Stimulated activated CD8-positive, alpha-beta memory T cell treated with anti-CD3 and anti-CD28 coated beads, Interleukin-2, amount 100 ng/mL, for 1 hour (primary cell): ENCODE data around the gene PRPSAP1.
"Not testable (repeated sequence)": the region's sequence is repeated elsewhere in the genome, so short reads cannot be mapped to it uniquely, and the experiment has no call there.

Source experiments
- DNase-seq, 2 donors: peaks; one replicate each; pipeline ENCODE4 v3.0.0-alpha.2; 2020; ENCODE audit warnings: low read depth in 2 of 2

The PRPSAP1 gene

GRCh38 chr17:76326306-76326705 is 27.4 kb downstream of the PRPSAP1 start:
- no peak for DNase-seq

GRCh38 chr17:76318586-76318985 is 35.1 kb downstream of the PRPSAP1 start:
- no peak for DNase-seq

GRCh38 chr17:76317535-76317934 is 36.2 kb downstream of the PRPSAP1 start:
- DNase-seq = no peak

DNA sequence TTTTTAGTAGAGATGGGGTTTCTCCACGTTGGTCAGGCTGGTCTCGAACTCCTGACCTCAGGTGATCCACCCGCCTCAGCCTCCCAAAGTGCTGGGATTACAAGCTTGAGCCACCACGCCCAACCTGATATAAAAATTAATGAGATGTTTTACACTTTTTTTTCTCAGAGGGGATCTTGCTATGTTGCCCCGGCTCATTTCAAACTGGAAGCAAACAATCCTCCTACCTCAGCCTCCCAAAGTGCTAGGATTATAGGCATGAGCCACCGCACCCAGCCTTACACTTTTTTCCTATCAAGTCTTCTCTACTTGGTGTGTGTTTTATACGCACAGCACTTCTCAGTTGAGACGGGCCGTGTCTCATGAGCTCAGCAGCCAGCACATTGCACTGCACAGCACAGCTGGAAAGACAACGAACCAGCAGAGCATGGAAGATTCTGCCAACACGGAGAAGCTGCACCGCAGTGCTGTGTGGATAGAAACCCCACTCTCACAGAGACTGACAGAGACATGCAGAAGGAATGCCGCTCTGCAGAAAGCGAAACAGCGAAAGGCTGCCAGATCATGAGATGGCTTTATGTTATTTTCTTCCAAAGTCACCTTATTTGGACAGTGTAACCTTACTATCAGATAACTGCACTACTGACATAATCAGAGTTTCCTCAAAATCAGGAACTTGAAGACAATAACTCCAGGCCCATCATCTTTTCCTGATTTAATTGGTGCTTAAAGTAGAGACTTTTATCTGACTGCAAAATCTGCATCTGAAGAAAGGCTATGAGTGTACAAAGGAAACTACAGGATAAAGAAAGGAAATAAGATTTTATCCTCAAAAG is 39.1 kb downstream of the PRPSAP1 start:
- DNase-seq = no peak

GRCh38 chr17:76312735-76313134 is 41.0 kb downstream of the PRPSAP1 start:
- DNase-seq = no peak

- DNase-seq = no peak
Observed at GRCh38 chr17:76309461-76309860, 44.3 kb downstream of the PRPSAP1 start.

GRCh38 chr17:76307966-76308338 is 45.8 kb downstream of the PRPSAP1 start, which contains the start of gene QRICH2:
Gene QRICH2, minus strand, starts transcription at chr17:76308276. Its CDS starts 278 bp downstream, at chr17:76307998.
- no peak for DNase-seq

DNA sequence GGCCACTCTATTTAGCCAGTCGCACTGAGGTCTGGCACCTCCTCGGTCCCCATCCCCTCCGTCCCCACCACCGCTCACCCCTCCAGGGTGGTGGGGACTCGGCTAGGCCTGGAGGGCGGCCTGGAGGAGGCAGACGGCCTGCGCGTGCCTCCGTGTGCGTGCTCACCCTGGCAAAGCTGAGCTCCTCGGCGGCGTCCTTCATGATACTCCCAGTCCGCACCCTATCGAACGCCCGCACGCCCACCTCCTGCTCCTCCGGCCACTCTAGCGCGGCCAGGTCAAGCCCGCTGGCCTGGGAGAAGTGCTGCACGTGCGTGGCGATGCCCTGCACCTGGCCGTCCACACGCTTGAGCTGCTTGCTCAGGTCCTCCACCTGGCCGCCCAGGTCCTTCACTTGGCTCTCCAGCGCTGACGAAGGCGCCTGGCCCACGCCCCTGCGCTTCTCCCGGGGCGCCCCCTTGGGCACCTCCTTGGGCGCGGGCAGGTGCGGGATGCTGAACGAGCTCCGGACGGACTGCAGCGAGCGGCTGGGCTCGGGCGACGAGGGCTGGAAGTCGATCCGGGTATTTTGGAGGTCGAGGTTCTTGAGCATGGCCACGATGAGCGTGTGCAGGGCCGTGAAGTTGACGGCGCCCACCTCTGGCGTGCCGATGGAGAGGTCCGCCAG is 46.3 kb downstream of the PRPSAP1 start:
- DNase-seq = no peak

GRCh38 chr17:76305135-76305454 is 48.6 kb downstream of the PRPSAP1 start:
- DNase-seq = not testable (repeated sequence)

DNA sequence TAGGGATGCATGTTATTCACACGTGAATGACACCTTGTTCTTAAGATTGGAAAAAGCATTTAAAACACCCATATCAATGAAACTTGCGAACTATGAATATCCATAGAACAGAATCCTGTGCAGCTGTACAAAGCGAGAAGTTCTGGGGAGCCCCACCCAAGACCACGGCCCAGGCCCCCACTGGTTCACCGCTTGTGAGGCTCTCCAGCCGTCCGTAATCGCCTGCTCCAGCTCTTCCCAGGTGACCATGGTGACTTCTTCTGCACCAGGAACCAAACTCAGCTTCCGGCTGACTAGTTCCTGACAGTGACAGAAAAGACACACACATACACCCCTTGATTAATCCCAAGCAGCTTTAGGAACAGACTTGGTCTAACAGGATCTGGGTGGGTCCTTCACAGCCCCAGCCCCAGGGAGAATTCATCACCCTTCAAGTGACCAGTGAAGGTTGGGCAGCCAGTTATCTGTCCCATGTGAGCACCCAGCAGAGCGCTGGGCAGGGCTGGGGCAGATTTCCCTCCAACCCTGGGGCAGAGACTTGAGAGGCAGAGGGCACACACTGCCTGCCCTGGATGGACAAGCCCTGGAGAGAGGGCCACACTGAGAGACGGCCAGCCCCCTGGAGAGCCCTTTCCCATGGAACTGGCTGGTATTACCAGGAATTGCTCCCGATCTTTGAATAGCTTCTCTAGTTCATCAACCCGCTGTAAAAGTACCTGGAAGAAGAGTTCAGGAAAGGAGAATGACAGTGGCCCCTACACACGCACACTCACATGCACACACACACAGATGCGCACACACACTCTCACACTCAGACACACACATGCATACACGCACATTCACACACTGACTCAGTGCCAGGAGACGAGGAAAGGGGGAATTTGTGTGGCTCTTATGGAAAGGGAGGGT is 49.2 kb downstream of the PRPSAP1 start:
- DNase-seq = no peak

DNA sequence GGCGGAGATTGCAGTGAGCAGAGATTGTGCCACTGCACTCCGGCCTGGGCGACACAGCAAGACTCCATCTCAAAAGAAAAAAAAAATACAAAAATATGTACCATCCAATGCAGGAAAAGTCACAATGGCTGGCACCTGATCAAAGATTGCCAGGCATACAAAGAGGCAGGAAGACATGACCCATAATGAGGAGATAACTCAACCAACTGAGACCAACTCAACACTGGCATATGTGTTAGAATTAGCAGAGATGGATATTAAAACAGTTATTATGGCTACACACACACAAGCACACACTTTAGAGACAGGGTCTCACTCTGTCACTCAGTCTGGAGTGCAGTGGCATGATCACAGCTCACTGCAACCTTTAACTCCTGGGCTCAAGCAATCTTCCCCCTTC is 56.3 kb downstream of the PRPSAP1 start:
- no peak for DNase-seq

GRCh38 chr17:76296889-76297288 is 56.8 kb downstream of the PRPSAP1 start:
- DNase-seq = no peak

DNA sequence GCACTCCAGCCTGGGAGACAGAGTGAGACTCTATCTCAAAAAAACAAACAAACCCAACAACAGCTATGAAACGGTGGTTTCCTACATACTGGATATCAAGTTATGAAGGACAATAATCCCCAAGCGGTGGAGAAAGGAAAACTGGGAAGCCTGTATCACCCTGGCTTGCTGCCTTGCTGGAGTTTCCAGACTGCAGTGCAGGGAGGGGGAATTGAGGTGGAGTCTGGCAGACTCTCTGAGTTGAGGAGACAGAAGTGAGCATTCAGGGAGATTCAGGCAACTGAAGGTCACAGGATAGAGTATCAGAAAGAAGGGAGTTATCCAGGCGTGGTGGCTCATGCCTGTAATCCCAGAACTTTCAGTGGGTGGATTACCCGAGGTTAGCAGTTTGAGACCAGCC is 57.5 kb downstream of the PRPSAP1 start:
- no peak for DNase-seq

GRCh38 chr17:76293106-76293505 is 60.6 kb downstream of the PRPSAP1 start:
- DNase-seq = no peak

- DNase-seq = no peak
Observed at GRCh38 chr17:76292567-76292966, 61.1 kb downstream of the PRPSAP1 start.

DNA sequence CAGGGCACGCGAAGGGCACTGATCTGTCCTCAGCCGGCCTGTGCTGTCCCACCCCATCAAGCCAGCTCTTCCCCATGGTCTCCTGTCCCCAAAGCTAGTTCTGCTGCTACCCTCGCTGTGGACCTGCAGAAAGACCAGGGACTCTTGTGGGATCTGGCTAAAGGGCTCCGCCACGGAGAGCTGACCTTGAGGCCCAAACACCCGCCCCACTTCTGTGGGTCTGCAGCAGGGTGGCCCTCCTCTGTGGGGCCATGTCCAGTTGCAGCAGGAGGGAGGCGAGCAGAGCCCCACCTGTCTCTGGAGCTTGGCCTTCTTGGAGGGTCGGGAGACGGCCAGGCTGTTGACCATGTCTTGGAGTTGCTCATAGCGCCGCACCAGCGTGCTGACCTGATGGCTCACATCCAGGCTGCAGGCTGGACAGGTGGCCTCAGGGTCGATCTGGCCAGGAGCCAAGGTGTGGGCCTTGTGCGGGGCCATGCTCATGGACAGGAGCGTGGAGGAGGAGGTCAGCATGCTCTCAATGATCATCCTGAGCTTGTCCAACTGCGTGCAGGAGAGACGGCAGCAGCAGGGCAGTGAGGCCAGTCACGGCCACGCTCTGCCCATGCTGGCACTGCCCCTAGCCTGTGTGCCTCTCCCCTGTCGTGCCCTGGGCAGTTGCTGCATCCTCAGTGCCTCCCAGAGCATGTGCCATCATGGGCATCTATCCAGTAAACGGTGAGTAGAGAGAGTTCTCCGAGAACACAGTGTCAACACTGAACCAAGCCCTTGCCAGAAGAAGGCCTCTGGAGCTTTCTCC is 71.9 kb downstream of the PRPSAP1 start:
- DNase-seq = no peak

DNA sequence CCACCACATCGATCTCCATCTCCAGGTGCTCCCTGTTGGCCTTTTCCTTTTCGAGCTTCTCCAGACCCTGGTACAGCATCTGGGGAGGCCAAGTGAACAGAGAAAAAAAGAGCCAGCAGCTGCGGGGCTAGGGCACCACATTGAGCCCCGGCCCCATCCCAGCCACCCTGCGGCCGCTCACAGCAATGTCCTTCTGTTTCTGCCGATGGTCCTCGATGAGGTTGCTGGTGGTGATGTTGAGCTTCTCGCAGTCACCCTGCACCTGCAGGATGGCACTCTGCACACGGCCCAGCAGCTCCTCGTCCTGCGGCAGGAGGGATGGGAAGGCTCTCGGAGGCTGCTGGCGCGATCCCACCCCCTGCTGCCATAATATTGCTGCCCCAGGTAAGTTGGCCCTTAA is 73.1 kb downstream of the PRPSAP1 start:
- no peak for DNase-seq

DNA sequence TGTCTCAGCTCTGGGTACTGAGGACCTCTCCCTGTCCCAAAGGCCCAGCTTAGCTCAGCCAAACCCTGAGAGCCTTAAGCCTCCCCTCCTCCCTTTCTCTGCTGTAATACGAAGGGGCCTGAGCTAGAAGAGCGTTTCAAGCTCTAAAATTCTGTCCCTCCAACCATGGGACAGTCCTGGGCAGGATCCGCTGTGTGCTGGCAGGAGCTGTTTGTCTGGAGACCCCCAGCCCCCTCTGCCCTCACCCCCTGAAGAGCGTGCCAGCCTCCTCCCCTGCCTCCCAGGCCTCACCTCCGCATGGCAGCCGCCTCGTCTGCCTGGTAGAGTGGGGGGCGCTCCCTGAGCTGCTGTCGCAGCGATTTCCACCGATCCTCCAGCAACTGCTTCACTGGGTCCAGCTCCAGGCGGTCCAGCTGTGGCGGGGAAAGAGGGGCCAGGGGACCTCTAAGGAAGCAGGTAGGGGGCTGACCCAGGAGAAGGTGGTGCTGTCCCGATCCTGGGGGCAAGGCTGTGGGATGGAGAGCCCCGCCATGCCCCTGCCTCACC is 73.9 kb downstream of the PRPSAP1 start:
- no peak for DNase-seq

GRCh38 chr17:76278952-76279741 is 74.6 kb downstream of the PRPSAP1 start:
- peak; percentile 72 to 79 for DNase-seq

DNA sequence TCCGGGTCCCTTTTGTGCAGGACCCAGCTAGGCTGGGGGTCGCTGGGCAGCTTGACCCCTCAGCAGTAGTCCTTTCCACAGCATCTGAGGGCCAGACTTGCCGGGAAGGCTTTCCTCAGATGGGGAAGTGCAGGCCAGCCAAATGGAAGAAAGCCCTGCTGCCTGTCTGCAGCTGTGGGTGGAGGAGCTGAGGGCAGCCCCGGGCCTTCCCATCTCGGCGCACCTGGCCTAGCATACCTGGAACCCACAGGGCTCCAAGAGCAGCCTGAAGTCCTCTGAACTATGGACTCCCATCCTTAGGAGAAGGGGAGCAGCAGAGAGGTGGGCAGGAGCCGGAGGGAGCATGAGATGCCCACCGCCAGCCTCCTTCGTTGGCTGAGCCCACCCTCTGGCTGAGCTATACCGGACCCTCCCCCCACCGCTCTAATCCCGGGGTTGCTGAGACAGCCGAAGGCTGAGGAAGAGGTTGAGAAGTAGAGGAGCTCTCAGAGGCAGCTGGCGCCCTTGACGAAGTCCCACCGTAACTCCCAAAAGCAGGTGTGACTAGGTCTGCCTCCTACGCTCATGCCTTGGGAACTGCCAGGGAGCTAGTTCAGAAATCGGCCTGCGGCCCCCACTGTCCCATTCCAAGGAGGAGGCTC is 75.3 kb downstream of the PRPSAP1 start:
- DNase-seq = no peak
